Stimulated activated CD4-positive, alpha-beta T cell treated with anti-CD3 and anti-CD28 coated beads, Interleukin-12 subunit alpha, Interleukin-12 subunit beta, amount 100 ng/mL, for 4 hours (primary cell): ENCODE results near the gene MYLIP.
"Not testable (repeated sequence)": the region's sequence is repeated elsewhere in the genome, so short reads cannot be mapped to it uniquely, and the experiment has no call there.

Source experiments
- DNase-seq: peaks from one replicate; pipeline ENCODE4 v3.0.0-alpha.2; 2020

MYLIP gene

DNA sequence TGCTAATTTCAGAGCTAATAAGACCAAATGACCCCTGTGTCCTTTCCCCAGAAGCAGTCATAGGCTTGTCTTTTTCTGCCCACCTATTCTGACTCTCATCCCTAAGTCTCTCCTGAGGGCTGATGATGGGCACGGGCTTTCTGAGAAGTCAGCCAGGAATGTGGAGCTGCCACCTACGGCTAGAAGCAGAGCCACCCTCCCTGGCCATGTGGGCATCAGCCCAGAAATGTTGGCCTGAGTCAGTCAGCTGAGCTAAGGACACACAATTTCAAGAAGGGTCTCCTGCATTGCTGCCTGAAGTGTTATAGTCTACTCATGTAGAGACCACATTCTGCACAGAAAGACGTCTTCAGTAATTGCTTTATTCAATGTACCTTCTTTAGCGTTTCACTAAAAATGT is 17.1 kb downstream of the MYLIP start:
- DNase-seq = no peak

DNA sequence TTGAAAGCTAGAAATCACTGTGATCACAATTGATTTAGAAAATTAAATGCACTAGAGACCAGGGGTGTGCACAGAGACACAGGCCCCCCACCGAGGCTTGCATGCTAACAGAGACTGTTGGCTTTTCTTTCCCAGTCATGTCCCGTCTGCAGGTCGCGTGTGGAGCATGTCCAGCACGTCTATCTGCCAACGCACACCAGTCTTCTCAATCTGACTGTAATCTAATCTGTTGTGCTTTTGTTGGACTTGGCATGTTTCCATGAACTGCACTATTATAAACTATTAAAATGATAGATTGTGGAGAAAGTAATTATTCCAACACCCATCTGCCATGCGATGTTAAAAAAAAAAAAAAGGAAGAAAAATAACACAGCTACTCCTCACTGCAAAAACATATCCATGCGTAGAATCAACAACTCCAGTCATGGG is 17.7 kb downstream of the MYLIP start:
- DNase-seq = no peak

DNA sequence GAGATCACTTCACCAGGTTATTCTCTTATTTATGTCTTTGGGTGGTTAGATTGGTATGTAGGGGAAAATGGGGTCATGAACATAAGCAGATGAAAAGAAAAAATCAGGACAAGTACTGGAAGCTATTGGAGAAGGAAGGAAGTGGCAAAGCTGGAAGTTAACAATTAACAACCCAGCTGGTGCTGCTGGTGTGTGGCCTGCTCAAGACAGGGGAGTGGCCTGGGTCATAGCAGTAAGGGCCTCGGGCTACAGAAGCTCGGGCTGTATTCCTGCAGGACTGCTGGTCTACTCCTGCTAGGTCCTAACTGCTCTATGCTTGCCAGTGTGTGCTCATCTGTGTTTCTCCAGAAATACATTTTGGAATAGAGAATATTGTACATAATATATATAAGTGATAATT is 19.6 kb downstream of the MYLIP start:
- DNase-seq = no peak

- no peak for DNase-seq
Measured at GRCh38 chr6:16149305-16149704, 20.4 kb downstream of the MYLIP start.

GRCh38 chr6:16150098-16150497 is 21.2 kb downstream of the MYLIP start:
- DNase-seq = no peak

GRCh38 chr6:16153211-16153820 is 24.4 kb downstream of the MYLIP start:
- no peak for DNase-seq

- DNase-seq = no peak
Measured at GRCh38 chr6:16154904-16155303, 26.0 kb downstream of the MYLIP start.

DNA sequence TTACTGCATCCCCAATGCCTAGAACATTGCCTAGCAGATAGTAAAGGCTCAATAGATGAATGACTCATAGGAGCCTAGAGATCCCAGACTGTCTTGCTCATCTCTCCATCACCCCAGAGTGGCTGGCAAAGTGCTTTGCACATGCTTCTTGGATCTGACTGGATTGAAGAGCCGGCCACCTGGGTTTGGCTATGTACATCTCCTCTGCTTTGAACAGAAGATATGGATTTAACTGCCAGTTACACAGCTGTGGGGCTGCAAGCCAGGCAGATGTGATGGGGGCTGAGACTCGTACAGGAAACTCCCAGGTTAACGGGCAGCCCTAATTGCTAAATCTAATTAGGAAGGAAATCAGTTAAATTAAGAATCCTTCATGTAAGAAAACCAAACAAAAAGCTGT is 28.6 kb downstream of the MYLIP start:
- no peak for DNase-seq

- DNase-seq = no peak
Measured at GRCh38 chr6:16157909-16158308, 29.0 kb downstream of the MYLIP start.

DNA sequence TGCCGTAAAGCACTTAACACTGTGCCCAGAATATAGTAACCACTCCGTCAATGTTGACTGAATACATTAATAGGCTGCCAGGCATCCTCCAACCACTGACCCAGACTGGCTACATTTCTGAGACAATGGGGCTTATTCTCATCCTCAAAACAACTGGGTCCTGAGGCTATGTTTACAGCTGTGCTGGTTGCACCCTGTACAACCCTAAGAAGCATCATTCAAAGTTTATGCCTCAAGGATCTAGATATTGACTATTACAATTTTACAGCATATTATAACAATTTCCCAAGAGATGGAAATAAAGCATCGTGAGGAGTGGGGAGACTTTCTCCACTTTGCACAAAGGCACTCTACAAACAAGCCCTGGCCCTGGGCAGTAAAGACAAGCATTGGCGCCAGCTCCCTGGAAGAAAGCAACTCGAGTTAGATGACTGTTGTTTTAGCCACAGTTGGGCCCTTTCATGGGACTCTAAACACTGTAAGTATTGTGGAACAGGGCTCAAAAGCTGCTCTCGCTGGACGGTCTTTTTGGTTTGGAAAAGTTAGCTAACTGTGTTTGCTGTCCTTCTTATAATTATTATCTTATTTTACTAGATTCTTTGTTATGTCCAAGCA is 30.2 kb downstream of the MYLIP start:
- DNase-seq = no peak

DNA sequence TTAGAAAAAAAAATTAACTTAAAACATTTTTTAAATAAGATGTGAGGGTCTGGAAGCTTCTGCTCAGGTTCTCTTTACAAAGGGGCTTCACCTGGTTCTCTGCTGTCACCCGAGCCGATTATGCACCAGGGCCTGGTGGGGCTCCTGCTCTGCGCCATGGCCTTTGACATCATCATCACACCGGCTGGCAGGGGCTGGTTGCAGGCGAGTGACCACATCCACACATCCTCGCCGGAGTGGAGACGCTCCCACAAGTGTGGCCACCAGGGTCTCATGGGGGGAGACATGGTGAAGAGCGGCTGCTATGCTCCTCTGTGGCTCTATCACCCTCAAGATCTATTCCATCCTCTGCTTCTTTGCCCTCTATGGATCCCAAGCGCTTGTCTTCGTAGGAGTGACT is 31.9 kb downstream of the MYLIP start:
- no peak for DNase-seq

DNA sequence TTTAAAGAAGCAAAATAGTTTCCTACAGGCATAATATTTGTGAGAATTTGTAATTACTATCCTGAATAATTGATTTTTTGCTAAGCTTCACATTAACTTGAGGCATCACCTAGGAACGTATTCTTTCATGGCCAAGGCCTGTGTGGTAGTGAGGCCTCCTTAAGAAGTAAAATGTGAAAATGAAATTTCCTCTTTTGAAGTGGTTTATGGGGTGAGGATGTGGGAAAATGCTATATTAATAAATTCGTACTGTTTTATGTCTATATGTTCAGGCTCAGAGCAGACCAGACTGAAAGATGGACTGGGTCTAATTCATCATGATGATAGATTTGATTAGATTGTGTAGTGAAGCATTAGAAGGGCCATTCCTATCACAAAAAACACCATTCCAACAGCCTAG is 33.1 kb downstream of the MYLIP start:
- no peak for DNase-seq

GRCh38 chr6:16163066-16163465 is 34.2 kb downstream of the MYLIP start:
- DNase-seq = no peak

DNA sequence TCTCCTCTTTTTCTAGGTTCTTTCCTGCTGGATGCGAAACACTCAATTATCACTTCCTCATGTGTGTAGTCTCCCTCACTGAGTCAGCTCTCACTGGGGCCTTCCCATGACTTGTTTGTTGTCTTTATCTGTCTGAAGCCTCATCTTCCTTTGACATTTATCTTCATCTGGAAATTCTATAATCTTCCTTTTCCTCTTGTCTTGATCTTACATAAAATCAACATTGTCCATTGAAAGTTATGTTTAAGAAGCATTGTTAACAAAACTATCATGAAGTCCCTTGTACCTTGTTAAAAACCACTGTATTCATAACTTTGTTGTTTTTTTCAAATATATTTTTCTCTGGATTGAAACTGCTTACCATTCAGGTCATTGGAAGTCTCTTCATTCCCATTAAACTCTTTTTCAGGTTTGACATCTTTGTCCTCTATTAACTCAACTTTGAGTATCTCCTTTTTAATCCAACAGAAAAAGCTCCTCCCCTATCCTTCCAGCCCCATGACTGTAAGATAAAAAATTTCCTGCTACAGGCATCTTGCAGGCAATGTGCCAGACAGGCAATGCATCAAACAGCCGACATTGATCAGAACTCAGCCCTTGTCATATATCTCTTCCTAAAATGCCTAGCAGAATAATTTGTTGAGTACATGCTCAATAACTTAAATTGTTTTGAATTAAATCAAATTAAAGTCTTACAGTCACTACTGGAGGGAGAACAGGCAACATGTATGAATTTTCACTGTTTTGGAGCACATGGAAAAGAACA is 34.8 kb downstream of the MYLIP start:
- no peak for DNase-seq

DNA sequence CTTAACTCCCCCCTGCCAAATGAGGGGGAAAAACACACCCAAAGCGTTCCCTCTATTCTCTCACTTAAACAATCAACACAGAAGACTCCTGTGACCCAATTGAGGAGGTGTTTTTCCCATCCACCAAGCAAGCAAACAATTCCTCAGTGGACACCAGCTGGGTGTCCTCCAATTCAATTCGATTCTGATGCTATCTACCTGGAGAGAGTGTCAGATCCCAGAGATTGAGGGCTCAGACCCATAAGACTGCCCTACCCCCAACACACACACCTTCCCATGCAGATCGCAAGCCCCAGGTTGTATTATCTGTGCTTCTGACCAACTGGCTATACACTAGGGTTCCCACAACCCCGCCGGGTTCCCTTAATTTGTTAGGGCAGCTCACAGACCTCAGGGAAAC is 36.8 kb downstream of the MYLIP start:
- DNase-seq = no peak

- DNase-seq = no peak
Measured at GRCh38 chr6:16166871-16167608, 38.2 kb downstream of the MYLIP start.

DNA sequence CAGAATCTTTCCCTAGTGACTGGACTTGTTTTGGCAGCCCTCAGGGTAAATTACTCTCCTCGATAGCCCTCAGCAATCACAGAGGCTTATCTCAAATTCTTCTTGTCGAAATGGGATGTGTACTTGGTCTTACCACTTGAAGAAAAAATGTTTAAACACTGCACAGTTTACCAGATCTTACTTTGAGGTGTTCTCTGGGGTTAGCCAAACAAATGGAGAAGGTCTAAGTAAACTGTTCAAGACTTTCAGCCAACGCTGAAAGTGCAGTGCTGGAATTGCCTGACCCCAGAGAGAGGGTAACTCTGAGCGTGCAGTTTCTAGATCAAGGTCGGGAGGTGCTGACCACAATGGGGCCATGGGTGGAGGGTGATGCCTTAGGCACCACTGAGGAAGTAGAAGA is 39.2 kb downstream of the MYLIP start:
- DNase-seq = no peak

- DNase-seq = no peak
Measured at GRCh38 chr6:16168858-16169257, 40.0 kb downstream of the MYLIP start.

- no peak for DNase-seq
Measured at GRCh38 chr6:16171400-16171799, 42.5 kb downstream of the MYLIP start.

DNA sequence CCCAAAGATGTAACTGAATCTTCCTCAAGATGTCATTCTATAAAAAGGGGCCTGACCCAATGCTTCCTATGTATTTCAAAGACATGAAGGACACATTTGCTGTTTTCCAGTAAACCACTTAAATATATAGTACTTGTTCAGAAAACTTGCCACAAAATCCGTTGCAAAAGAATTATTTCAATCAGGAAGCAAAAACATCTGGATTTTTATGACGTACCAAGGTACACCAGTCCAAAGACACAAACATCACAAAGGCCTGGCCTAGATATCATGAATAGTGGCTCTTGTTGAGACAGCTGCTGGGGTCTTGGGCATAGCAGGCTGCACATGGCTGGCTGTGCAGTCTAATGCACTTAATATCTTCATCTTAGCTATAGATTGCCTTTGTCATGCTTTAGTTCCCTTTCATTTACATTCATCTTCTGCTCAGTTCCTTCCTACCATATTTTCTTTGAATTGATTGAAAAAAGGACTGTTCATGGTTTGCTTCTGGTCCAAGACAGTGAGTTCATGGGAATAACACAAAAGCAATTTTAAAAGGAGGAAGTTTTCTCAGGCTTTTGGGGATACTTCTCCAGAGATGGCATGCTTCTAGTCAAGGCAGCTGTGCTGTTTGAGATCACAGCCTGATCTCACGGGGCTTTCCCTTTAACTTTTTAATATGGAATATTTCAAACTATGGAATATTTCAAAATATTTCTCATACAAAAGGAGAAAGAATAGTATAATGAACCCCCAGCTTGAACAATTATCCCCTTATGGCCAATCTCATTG is 44.5 kb downstream of the MYLIP start:
- DNase-seq = no peak

DNA sequence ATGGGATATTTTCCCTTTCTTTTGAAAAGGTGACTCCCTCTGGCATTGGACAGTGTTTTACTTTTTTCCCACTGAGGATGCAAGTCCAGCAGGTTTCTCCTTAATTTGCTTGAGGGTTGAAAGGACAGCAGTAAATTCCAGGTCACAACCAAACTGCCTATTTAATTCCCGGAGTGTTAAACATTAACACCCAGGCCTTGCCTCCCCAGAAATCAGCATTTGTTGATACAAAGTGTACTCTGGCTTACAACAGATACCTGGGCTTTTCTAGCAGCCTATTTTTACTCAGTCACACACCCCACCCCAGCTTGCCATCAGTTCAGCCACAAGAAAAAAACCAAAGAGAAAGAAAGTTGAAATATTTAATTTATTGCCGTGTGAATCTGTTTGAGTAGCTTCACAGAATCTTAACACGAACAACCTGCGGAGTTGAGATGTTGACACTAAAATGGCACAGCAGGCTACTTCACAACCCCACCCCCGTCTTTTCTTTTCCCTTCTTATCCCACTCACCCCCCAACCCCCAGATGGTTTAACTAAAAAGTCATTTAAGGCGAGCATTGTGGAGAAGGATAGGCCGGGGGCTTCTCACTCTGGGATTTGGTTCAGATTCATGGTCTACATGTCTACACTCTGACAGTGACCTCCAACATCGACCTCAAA is 45.7 kb downstream of the MYLIP start:
- no peak for DNase-seq

DNA sequence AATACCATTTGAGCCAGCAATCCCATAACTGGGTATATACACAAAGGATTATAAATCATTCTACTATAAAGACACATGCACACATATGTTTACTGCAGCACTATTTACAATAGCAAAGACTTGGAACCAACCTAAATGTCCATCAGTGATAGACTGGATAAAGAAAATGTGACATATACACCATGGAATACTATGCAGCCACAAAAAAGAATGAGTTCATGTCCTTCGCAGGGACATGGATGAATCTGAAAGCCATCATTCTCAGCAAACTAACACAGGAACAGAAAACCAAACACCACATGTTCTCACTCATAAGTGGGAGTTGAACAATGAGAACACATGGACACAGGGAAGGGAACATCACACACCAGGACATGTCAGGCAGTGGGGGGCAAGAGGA is 47.7 kb downstream of the MYLIP start:
- DNase-seq = not testable (repeated sequence)
